Coronary artery (tissue), 2 donors: ENCODE data around the gene MYO5B.

Source experiments
- DNase-seq: peaks from one replicate; pipeline ENCODE4 v3.0.0-alpha.2; 2017; ENCODE audit warnings: low spot score
- H3K27ac ChIP-seq, 2 donors: fragments of 200-600 bp; sonication (generic); one replicate each; pipeline ENCODE4 v1.5.1; 2016 to 2019
- H3K4me3 ChIP-seq: fragments of 200-600 bp; sonication (generic); 2 replicates; pipeline ENCODE4 v1.5.1; 2016; ENCODE audit warnings: mild to moderate bottlenecking, moderate library complexity
- TF ChIP-seq, protein P1 (sequence below): fragments of 200-600 bp; sonication (generic); IDR thresholded peaks from one replicate; pipeline ENCODE4 v1.5.1; 2019; ENCODE audit warnings: antibody characterized with exemption

The MYO5B gene

GRCh38 chr18:50196261-50196660, 1.3 kb upstream of the MYO5B start:
- Histone ChIP-seq H3K4me3 (no peak overlapping the region), H3K27ac (no peak overlapping the region)
- no peak for DNase-seq
- TF ChIP-seq, protein P1, sequence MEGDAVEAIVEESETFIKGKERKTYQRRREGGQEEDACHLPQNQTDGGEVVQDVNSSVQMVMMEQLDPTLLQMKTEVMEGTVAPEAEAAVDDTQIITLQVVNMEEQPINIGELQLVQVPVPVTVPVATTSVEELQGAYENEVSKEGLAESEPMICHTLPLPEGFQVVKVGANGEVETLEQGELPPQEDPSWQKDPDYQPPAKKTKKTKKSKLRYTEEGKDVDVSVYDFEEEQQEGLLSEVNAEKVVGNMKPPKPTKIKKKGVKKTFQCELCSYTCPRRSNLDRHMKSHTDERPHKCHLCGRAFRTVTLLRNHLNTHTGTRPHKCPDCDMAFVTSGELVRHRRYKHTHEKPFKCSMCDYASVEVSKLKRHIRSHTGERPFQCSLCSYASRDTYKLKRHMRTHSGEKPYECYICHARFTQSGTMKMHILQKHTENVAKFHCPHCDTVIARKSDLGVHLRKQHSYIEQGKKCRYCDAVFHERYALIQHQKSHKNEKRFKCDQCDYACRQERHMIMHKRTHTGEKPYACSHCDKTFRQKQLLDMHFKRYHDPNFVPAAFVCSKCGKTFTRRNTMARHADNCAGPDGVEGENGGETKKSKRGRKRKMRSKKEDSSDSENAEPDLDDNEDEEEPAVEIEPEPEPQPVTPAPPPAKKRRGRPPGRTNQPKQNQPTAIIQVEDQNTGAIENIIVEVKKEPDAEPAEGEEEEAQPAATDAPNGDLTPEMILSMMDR: no peak

DNA sequence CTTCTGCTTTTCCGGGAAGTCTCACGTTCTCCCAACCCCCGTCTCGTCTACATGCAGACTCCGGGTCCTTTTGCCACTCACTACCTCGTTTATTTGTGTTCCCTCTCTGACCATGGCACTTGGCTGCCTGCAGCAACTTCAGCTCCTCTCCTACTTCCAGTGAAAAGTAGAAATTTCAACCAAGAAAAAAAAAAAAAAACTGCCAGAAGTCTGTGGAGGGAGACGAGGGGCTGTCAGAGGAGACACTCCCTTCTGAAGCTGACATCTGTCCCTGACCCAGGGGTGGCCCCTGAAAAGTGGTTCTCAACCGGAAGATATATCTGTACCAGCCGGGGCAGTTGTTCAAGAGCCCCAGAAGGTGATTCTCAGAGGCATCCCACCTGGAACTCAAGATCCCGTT, 742 bp upstream of the MYO5B start:
- no peak overlapping the region for H3K4me3 ChIP-seq
- no peak overlapping the region for H3K27ac ChIP-seq
- DNase-seq: no peak
- TF ChIP-seq, protein P1: no peak

DNA sequence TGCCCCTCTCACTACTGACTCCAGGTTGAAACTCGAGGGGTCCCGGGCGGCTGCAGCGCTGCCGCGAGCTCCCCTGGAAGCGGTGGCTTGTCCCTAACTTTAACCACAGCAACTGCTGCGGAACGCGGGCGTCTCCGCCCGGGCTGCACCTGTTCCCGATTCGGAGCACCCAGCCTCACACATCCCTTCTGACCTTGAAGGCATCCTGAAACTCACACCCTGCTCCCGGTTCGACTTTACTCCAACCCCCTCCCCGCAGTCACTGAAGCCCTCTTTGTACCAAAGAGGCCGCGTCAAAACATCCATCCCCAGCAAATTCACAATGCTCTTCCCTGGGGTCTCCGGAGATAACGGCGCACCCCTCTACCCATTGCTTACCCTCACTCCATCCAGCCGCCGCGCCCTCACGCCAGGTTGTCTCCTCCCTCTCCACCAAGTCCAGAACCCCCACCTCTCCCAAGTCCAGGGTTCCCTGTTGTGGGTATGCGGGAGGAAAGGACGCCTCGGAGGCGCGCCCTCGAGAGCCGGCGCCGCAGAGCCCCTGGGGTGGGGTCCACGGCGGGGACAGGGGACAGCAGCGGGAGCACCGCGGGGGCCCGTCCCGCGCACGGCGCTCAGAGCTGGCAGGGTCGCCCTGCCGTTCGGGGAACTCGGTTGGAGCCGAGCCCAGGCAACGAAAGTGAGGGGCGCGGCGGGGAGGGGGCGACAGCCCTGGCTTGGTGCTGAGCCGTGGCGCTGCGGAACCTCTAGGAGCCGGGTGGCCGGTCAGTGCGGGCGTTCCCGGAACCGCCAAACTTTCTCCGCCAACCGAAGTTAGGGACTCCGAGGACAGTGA, 934 bp downstream of the MYO5B start:
- Histone ChIP-seq H3K27ac (no peak overlapping the region), H3K4me3 (peak overlapping the region; percentile 71)
- TF ChIP-seq, protein P1: no peak
- DNase-seq: no peak

GRCh38 chr18:50192995-50193795, 1.8 kb downstream of the MYO5B start:
- TF ChIP-seq, protein P1: no peak
- Histone ChIP-seq H3K4me3 (no peak overlapping the region), H3K27ac (no peak overlapping the region)
- DNase-seq: no peak

DNA sequence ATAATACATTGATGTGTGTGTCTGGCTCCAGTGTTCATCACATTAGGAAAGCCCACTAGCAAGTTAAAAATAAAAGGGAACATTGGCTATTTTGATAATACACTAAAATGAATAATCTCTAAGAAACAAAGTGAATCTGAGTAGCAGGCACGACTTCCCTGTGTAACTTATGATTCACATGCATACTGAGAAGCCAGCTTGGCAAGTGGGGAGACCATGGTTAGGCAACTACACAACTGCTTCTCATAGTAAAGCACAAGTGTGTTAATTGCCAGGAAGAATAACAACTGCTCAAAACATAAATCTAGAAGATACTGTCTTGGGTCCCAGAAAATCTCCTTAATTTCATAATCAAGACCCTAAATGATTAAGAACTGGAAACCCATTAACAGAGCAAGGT, 4.0 kb downstream of the MYO5B start:
- TF ChIP-seq, protein P1: no peak
- no peak overlapping the region for H3K4me3 ChIP-seq
- no peak for DNase-seq
- H3K27ac ChIP-seq: no peak overlapping the region

DNA sequence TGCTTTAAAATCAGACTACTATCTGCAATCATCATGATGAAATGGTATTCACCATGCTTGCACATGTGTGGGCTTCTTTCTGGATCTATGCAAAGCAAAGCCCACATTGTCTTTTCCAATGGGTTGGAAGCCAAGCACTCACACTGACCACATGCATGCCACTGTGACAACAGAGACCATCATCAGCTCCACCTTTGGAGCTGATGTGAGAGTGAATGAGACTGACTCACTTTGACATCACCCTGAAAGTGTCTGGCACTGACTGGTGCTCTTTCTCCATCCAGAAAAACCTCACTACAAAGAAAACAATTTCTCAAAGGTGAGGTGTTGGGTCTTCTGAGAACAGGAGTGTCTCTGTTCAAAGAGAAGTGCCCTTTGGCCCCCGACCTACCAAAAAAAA, 4.7 kb downstream of the MYO5B start:
- no peak for DNase-seq
- no peak overlapping the region for H3K4me3 ChIP-seq
- H3K27ac ChIP-seq: no peak overlapping the region
- TF ChIP-seq, protein P1: no peak
